ENCODE measurements around the gene BTC. TPM values are rescaled to one million over a fixed set of nuclear protein-coding genes. Genes with fewer than 3 reads are reported as not detected.
"Not testable (repeated sequence)": the region's sequence is repeated elsewhere in the genome, so short reads cannot be mapped to it uniquely, and the experiment has no call there.

The BTC gene
- total RNA-seq, 6 experiments from 2014 or later = not detected

DNA sequence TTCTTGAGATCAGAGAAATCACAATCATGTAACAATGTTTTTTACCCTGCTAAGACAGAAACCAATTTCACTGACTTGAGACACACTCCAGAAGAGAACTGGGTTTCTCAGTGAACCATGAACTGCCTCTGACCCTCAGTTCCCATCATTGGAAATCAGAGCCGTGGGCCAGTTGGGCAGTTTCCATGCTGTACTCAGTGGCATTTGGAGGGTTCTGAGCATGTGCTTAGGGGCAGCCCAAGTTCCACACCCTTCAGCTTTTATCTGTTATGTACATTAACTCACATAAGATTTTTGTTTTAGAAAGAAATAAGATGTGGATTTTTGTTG, 77.9 kb downstream of the BTC start:
- Mint-ChIP-seq H3K4me3 (no peak overlapping the region), H3K36me3 (ENCODE audit: low read depth) (peaks cover 5% of the 10 kb centered on the region; the same call in 1 of the 2 replicates), H3K27ac (no peak overlapping the region), H3K4me1 (ENCODE audit: low read depth) (peaks cover 8% of the 10 kb centered on the region; the same call in 1 of the 2 replicates), H3K27me3 (ENCODE audit: insufficient read depth) (peaks cover 6% of the 10 kb centered on the region), H3K9me3 (peaks cover 12% of the 10 kb centered on the region)
- no peak for TF ChIP-seq CTCF (IDR thresholded peaks at IDR 0.05)
- DNase-seq = no peak

- Mint-ChIP-seq H3K27me3 (ENCODE audit: insufficient read depth) (peaks cover 6% of the 10 kb centered on the region), H3K4me1 (ENCODE audit: low read depth) (peaks cover 8% of the 10 kb centered on the region; the same call in 1 of the 2 replicates), H3K4me3 (no peak overlapping the region), H3K27ac (no peak overlapping the region), H3K36me3 (ENCODE audit: low read depth) (peaks cover 5% of the 10 kb centered on the region; the same call in 1 of the 2 replicates), H3K9me3 (peaks cover 12% of the 10 kb centered on the region)
- no peak for TF ChIP-seq CTCF (IDR thresholded peaks at IDR 0.05)
- no peak for DNase-seq
These were observed 78.5 kb downstream of the BTC start for GRCh38 chr4:74715706-74716435.

GRCh38 chr4:74714611-74715130, 79.7 kb downstream of the BTC start:
- no peak for DNase-seq
- H3K4me1 Mint-ChIP-seq (ENCODE audit: low read depth) = peaks cover 8% of the 10 kb centered on the region; the same call in 1 of the 2 replicates

DNA sequence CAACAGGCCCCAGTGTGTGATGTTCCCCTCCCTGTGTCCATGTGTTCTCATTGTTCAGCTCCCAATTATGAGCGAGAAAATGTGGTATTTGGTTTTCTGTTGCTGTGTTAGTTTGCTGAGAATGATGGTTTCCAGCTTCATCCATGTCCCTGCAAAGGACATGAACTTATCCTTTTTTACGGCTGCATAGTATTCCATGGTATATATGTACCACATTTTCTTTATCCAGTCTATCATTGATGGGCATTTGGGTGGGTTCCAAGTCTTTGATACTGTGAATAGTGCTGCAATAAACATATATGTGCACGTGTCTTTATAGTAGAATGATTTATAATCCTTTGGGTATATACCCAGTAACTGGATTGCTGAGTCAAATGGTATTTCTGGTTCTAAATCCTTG, 86.2 kb downstream of the BTC start:
- H3K9me3 Mint-ChIP-seq = peaks cover 12% of the 10 kb centered on the region
- H3K4me3 Mint-ChIP-seq; H3K27ac Mint-ChIP-seq; H3K36me3 Mint-ChIP-seq (ENCODE audit: low read depth); H3K4me1 Mint-ChIP-seq (ENCODE audit: low read depth); DNase-seq: not testable (repeated sequence)
- H3K27me3 Mint-ChIP-seq (ENCODE audit: insufficient read depth) = peaks cover 22% of the 10 kb centered on the region

More at GRCh38 chr4:74714611-74715130, 79.7 kb downstream of the BTC start:
- Mint-ChIP-seq H3K9me3 (peaks cover 12% of the 10 kb centered on the region), H3K27me3 (ENCODE audit: insufficient read depth) (peaks cover 14% of the 10 kb centered on the region), H3K27ac (no peak overlapping the region), H3K36me3 (ENCODE audit: low read depth) (peaks cover 5% of the 10 kb centered on the region; the same call in 1 of the 2 replicates), H3K4me3 (no peak overlapping the region)
- no peak for TF ChIP-seq CTCF (IDR thresholded peaks at IDR 0.05)

Other genes with a start within 250 kb of the BTC start
- under 1 TPM; 0.05 to 0.23 (median 0.16) TPM for gene PARM1, start 138.6 kb upstream of the BTC start, total RNA-seq (2021; fragmentation: NEBNext Ultra II Directional; extraction: Animal tissue kit (Norgen Biotek cat#: 25700))